IPS DF 6.9 (cell line): ENCODE data around the gene RAB11FIP5.

Experiments
- DNase-seq: peaks from one replicate; pipeline ENCODE4 v3.0.0-alpha.2; 2013; ENCODE audit warnings: low read depth, low spot score
- H3K27ac ChIP-seq: one replicate; pipeline ENCODE4 v1.5.1; 2013; ENCODE audit warnings: low read length, control low read depth
- H3K27me3 ChIP-seq: 2 replicates; pipeline ENCODE4 v1.6.1; 2013; ENCODE audit warnings: mild to moderate bottlenecking, low read length; ENCODE audit not compliant: control insufficient read depth, insufficient read depth
- H3K36me3 ChIP-seq: 2 replicates; pipeline ENCODE4 v1.6.1; 2013; ENCODE audit warnings: low read length; ENCODE audit not compliant: control insufficient read depth, insufficient read depth
- H3K4me1 ChIP-seq: 2 replicates; pipeline ENCODE4 v1.6.1; 2013; ENCODE audit warnings: low read length; ENCODE audit not compliant: control insufficient read depth, insufficient read depth
- H3K4me3 ChIP-seq: 2 replicates; pipeline ENCODE4 v1.5.1; 2013; ENCODE audit warnings: mild to moderate bottlenecking, low read length
- H3K9me3 ChIP-seq: 2 replicates; pipeline ENCODE4 v1.6.1; 2013; ENCODE audit warnings: low read length, inconsistent platforms; ENCODE audit not compliant: control insufficient read depth, insufficient read depth
- WGBS: extraction: QIAGEN DNeasy Blood & Tissue Kit; methylation state at CpG from one replicate; pipeline ENCODE4 v1.1.7; 2013; ENCODE audit warnings: mixed read lengths, missing lambda C conversion rate; ENCODE audit not compliant: insufficient read length, insufficient coverage; 5-methylcytosine and 5-hydroxymethylcytosine counted together

The RAB11FIP5 gene

DNA sequence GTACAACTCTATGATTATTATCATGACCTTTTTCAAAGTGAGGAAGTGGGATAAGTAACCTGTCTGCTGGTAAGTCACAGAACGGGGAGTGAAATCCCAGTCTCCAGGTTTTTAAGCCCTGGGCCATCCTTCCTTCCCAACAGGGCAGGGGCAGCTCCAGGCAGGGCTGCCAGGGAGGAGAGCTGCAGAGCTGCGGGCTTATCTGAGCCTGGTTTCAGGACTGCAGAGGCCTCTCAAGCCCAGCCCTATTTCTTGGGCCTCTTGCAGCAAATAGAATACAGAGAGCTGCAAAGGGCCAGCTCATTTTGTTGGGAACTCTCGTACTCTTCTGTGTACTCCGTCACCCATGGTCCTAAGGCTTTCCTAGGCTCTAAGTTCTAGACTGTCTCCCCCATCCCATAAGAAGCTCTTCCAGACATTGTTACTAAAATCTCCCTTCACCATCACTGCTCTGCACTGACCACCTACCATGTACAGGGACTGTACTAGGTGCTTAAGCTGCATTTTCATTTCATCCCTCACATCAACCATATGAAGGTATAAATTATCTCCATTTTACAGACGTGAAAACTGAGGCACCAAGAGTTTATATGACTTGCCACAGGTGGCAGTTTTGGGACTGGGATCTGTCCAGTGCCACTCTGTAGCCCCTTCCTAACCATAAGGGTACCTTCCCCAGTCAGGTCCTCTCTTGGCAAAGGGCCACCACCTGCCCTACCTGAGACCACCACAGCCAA is 3.1 kb downstream of the RAB11FIP5 start:
- H3K4me3 ChIP-seq, result no peak overlapping the region
- H3K9me3 ChIP-seq, result no peaks in the 10 kb centered on the region
- no peaks in the 10 kb centered on the region for H3K36me3 ChIP-seq
- DNase-seq, result no peak
- no CpG with 5 or more reads among the region's 5 CpGs for WGBS
- peaks cover 8% of the 10 kb centered on the region for H3K4me1 ChIP-seq
- H3K27ac ChIP-seq, result no peak overlapping the region
- no peaks in the 10 kb centered on the region for H3K27me3 ChIP-seq

DNA sequence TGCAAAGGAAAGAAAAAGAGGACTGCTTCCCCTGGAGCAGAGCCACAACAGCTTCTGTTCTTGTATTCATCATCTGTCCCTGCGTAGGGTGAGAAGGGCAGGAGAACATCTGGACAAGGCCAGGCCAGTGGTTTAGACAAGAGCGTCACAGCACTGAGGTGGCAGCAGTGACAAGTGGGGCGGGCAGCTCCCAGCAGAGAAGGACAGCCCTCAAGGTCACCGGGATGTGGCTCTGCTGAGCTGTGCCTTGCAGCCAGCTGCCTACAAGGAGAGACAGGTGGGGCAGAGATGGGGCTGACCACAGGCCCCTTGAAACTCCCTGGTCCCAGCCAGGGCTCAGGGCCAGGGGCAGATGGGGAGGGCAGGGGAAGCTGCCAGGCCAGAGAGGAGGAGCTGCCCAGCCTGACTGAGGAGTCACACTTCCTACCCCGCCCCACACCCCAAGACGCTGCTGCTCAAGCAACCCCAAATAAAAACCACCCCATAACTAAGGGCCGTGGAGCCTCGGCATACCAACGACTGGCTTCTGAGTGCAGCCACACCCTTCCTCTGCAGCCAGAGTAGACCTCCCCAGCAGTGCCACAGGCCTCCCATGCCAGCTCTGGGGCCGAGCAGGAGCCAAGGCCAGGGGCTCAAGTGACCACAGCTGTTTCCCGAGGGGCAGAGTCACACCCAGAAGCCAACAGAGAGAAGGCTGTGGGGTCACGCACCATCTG is 5.4 kb downstream of the RAB11FIP5 start:
- H3K9me3 ChIP-seq, result no peaks in the 10 kb centered on the region
- no peak for DNase-seq
- no CpG with 5 or more reads among the region's 12 CpGs for WGBS
- H3K4me3 ChIP-seq, result no peak overlapping the region
- H3K36me3 ChIP-seq, result no peaks in the 10 kb centered on the region
- H3K27me3 ChIP-seq, result no peaks in the 10 kb centered on the region
- no peak overlapping the region for H3K27ac ChIP-seq
- H3K4me1 ChIP-seq, result peaks cover 8% of the 10 kb centered on the region

DNA sequence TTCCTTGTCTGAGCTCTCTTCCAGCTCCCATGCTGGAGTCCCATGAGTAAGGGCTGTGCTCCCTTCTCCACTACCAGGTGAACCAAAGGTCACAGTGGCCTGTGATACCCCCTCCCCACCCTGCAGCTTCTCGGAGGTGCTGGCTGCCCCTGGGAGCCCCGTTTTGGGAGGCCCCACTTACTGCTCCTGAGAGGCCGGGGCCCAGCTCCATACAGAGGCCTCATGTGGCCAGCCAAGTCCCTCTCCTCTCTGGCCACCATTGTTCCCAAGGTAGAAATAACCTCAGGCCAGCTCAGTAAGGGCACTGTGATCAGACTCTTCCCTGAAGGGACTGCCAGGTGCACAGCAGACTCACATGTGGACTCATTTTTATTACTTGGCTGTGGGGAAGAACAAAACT is 6.0 kb downstream of the RAB11FIP5 start:
- Histone ChIP-seq H3K9me3 (no peaks in the 10 kb centered on the region), H3K4me1 (peaks cover 11% of the 10 kb centered on the region), H3K27ac (no peak overlapping the region), H3K36me3 (no peaks in the 10 kb centered on the region), H3K27me3 (no peaks in the 10 kb centered on the region), H3K4me3 (no peak overlapping the region)
- DNase-seq, result no peak
- WGBS, result no CpG with 5 or more reads among the region's 3 CpGs

GRCh38 chr2:73105511-73105971 is 7.2 kb downstream of the RAB11FIP5 start:
- H3K4me1 ChIP-seq, result peaks cover 7% of the 10 kb centered on the region
- no peaks in the 10 kb centered on the region for H3K9me3 ChIP-seq
- no peaks in the 10 kb centered on the region for H3K36me3 ChIP-seq
- H3K4me3 ChIP-seq, result no peak overlapping the region
- H3K27me3 ChIP-seq, result no peaks in the 10 kb centered on the region
- WGBS, result no CpG with 5 or more reads among the region's 2 CpGs
- no peak overlapping the region for H3K27ac ChIP-seq
- no peak for DNase-seq

DNA sequence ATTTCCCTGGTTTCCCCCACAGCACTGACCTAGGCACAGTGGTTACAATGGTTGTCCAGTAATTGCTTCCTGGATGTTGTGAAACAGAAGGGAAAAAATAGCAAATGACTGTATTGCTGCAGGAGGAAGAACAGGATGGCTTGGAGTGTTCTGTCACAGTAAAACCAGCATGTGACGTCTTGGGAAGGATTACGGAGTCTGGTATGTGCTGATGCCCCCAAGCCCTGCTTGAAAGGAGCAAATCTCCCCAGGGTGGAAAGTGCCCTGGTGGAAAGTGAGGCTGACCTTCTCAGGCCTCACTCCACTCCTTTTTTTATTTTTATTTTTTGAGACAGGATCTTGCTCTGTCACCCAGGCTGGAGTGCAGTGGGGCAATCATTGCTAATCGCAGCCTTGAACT is 7.8 kb downstream of the RAB11FIP5 start:
- no peak overlapping the region for H3K4me3 ChIP-seq
- no peak for DNase-seq
- H3K27ac ChIP-seq, result no peak overlapping the region
- no peaks in the 10 kb centered on the region for H3K36me3 ChIP-seq
- no peaks in the 10 kb centered on the region for H3K27me3 ChIP-seq
- peaks cover 7% of the 10 kb centered on the region for H3K4me1 ChIP-seq
- no peaks in the 10 kb centered on the region for H3K9me3 ChIP-seq
- no CpG with 5 or more reads among the region's 3 CpGs for WGBS

DNA sequence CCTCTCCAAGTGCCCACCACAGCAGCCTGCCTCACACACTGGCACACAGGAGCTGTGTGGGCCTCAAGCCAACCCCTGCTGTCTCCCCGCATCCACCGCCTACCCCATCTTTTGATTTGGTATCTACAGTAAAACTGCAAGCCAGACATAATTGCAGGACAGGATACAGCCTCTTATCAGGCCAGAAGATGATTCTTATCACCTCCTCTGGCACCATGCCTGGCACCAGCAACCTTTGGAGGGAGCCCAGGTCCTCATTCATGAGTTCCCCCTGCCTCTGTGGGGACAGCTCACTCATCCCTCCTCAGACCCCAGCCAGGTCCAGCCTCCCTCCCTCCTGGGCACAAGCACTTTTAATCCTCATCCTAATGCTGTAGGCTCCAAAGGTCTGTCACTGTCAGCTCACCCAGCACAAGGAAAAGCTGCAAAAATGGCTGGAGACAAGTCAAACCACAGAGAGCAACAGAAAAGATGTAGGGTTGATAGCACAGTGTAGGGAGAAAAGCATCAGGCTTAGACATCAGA is 9.7 kb downstream of the RAB11FIP5 start:
- H3K27ac ChIP-seq, result no peak overlapping the region
- no peak for DNase-seq
- peaks cover 7% of the 10 kb centered on the region for H3K4me1 ChIP-seq
- no peaks in the 10 kb centered on the region for H3K36me3 ChIP-seq
- H3K9me3 ChIP-seq, result no peaks in the 10 kb centered on the region
- no CpG with 5 or more reads among the region's 2 CpGs for WGBS
- H3K27me3 ChIP-seq, result no peaks in the 10 kb centered on the region
- H3K4me3 ChIP-seq, result no peak overlapping the region

GRCh38 chr2:73101626-73102256 is 11.0 kb downstream of the RAB11FIP5 start:
- H3K27ac ChIP-seq, result no peak overlapping the region
- H3K36me3 ChIP-seq, result no peaks in the 10 kb centered on the region
- no CpG with 5 or more reads among the region's 12 CpGs for WGBS
- peaks cover 7% of the 10 kb centered on the region for H3K4me1 ChIP-seq
- no peak overlapping the region for H3K4me3 ChIP-seq
- DNase-seq, result no peak
- H3K27me3 ChIP-seq, result no peaks in the 10 kb centered on the region
- H3K9me3 ChIP-seq, result no peaks in the 10 kb centered on the region

DNA sequence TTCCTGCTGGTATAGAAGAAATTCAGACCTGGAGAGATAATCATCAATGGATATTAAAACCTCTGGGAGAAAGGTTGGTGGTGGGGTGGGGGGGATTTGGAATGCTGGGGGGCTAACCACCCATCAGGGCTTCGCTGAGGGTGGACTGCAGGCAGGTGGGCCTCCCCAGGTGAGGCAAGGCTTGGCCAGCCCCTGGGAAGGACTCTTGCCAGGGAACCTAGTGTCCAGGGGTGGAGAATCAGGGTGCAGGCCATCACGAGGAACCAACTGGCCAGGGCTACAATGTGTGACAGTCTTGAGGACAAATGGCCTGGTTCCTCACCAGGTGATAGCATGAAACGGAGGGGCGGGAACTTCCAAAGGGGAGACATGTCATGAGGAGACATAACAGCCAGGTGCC is 11.8 kb downstream of the RAB11FIP5 start:
- DNase-seq, result no peak
- H3K4me1 ChIP-seq, result peaks cover 7% of the 10 kb centered on the region
- H3K4me3 ChIP-seq, result no peak overlapping the region
- no peaks in the 10 kb centered on the region for H3K9me3 ChIP-seq
- H3K27me3 ChIP-seq, result no peaks in the 10 kb centered on the region
- no peaks in the 10 kb centered on the region for H3K36me3 ChIP-seq
- no CpG with 5 or more reads among the region's 4 CpGs for WGBS
- H3K27ac ChIP-seq, result no peak overlapping the region

GRCh38 chr2:73099486-73099885 is 13.3 kb downstream of the RAB11FIP5 start:
- no CpG with 5 or more reads among the region's 3 CpGs for WGBS
- no peak for DNase-seq
- no peaks in the 10 kb centered on the region for H3K9me3 ChIP-seq

DNA sequence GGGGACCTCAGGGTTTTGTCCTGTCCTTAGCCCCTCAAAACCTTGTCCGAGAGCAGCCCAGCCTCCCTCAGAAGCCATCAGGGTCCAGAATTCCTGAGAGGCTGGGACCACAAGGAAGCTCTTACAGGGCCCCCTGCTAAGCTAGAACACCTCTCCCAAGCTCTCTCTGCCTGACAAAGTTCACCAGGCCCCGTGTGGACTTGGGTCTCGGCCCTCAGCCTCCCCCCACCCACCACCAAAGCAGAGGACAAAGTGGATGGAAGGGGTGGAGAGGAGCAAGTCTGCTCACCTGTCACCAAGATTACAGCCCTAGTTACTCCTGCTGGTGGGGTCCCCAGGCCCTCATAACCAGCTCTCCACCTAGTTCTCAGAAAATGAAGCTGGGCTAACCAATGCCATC is 16.8 kb downstream of the RAB11FIP5 start:
- no CpG with 5 or more reads among the region's 3 CpGs for WGBS
- no peak for DNase-seq
- Histone ChIP-seq H3K36me3 (no peaks in the 10 kb centered on the region), H3K4me3 (no peak overlapping the region), H3K27ac (no peak overlapping the region), H3K4me1 (peaks cover 2% of the 10 kb centered on the region), H3K27me3 (no peaks in the 10 kb centered on the region), H3K9me3 (no peaks in the 10 kb centered on the region)

More at GRCh38 chr2:73099486-73099885, 13.3 kb downstream of the RAB11FIP5 start:
- H3K27me3 ChIP-seq, result no peaks in the 10 kb centered on the region
- H3K4me3 ChIP-seq, result no peak overlapping the region
- peaks cover 7% of the 10 kb centered on the region for H3K4me1 ChIP-seq
- no peaks in the 10 kb centered on the region for H3K36me3 ChIP-seq
- H3K27ac ChIP-seq, result no peak overlapping the region
